K562 (cell line): Measurements from ENCODE around the gene PLEK2. TPM values are rescaled to one million over a fixed set of nuclear protein-coding genes. Genes with fewer than 3 reads are reported as not detected.

ENCODE experiments used
- ATAC-seq: fragments of 200-7000 bp; cut with Tn5 transposase; 3 replicates; pipeline ENCODE4 v1.9.1; 2020; ENCODE audit warnings: moderate library complexity
- BruUV-seq: library from RNA; stranded (reverse); fragments of 400-500 nt; replicated peaks from 2 replicates; lab custom pipeline; 2021; lab: Mats Ljungman, UMichigan
- CTCF ChIA-PET: fragments of 300-600 bp; formaldehyde crosslinking; extraction: SDS; loops from one replicate; lab custom pipeline; 2021; ENCODE audit warnings: low intra/inter-chr PET ratio; lab: Yijun Ruan, JAX
- POLR2A ChIA-PET: fragments of 300-600, 350-650 bp; sonication (Branson Sonifier 250); formaldehyde crosslinking; extraction: SDS; loops from one replicate; lab custom pipeline; 2021; ENCODE audit warnings: antibody characterized with exemption, inconsistent platforms; lab: Yijun Ruan, JAX
- DNase-seq, 4 experiments: peaks; one replicate each; pipeline versions ENCODE4 v3.0.0 to v3.0.0-alpha.2; 2011 to 2018; ENCODE audit warnings: low spot score in 3 of 4, mixed read lengths in 3 of 4; ENCODE audit errors: extremely low read depth in 1 of 4
- FAIRE-seq: peaks from 2 replicates; lab custom pipeline; 2011; peaks lifted over from hg19 to GRCh38; lab: Jason Lieb, UNC
- H2AFZ ChIP-seq: 2 replicates; pipeline ENCODE4 v1.6.0; 2011; ENCODE audit warnings: low read depth, low read length, control low read depth, inconsistent platforms
- H3K27ac ChIP-seq: fragments of 200-600 bp; 3 replicates; pipeline ENCODE4 v1.8.0; 2011; ENCODE audit warnings: low read depth, mild to moderate bottlenecking, control low read depth, inconsistent platforms, low read length, moderate library complexity, mixed read lengths; ENCODE audit errors: extremely low read depth
- H3K27me3 ChIP-seq, 2 experiments: fragments of 300-600 bp in 1 of 2; 2 replicates in 1 of 2; 3 replicates in 1 of 2; pipeline versions ENCODE4 v1.6.0 to v1.8.0; 2011; ENCODE audit warnings: inconsistent platforms in 2 of 2, low read length in 2 of 2, mild to moderate bottlenecking in 1 of 2, mixed read lengths in 1 of 2, moderate library complexity in 1 of 2; ENCODE audit not compliant: control insufficient read depth in 2 of 2, insufficient read depth in 2 of 2
- H3K36me3 ChIP-seq: fragments of 300-600 bp; 3 replicates; pipeline ENCODE4 v1.8.0; 2011; ENCODE audit warnings: mild to moderate bottlenecking, low read length, inconsistent platforms; ENCODE audit not compliant: control insufficient read depth, insufficient read depth
- H3K4me1 ChIP-seq, 2 experiments: fragments of 200-600 bp in 1 of 2; replicated peaks in 1 of 2; 2 replicates in 1 of 2; 3 replicates in 1 of 2; pipeline versions ENCODE4 v1.5.1 to v1.8.0; 2011; ENCODE audit warnings: inconsistent platforms in 2 of 2, low read length in 2 of 2, mild to moderate bottlenecking in 1 of 2, mixed read lengths in 1 of 2, moderate library complexity in 1 of 2; ENCODE audit not compliant: control insufficient read depth in 2 of 2, insufficient read depth in 2 of 2
- H3K4me2 ChIP-seq: 2 replicates; pipeline ENCODE4 v1.6.1; 2011; ENCODE audit warnings: low read length, control low read depth, inconsistent platforms, mixed read lengths; ENCODE audit not compliant: insufficient read depth
- H3K4me3 ChIP-seq: fragments of 200-600 bp; sonication (generic), shearing (Covaris generic); 2 replicates; pipeline ENCODE4 v1.5.1; 2016; ENCODE audit warnings: control low read depth, inconsistent platforms
- H3K79me2 ChIP-seq: fragments of 200-600 bp; 3 replicates; pipeline ENCODE4 v1.8.0; 2011; ENCODE audit warnings: low read length, inconsistent platforms; ENCODE audit not compliant: control insufficient read depth, insufficient read depth
- H3K9ac ChIP-seq, 2 experiments: 2 replicates each; pipeline versions ENCODE4 v1.6.0 to v1.6.1; 2011; ENCODE audit warnings: low read depth in 2 of 2, low read length in 2 of 2, control low read depth in 1 of 2, inconsistent platforms in 1 of 2, mild to moderate bottlenecking in 1 of 2, mixed read lengths in 1 of 2; ENCODE audit not compliant: insufficient read depth in 1 of 2
- H3K9me1 ChIP-seq: one replicate; pipeline ENCODE4 v1.6.0; 2011; ENCODE audit warnings: inconsistent platforms, mild to moderate bottlenecking, low read length, moderate library complexity; ENCODE audit not compliant: control insufficient read depth, insufficient read depth
- H3K9me3 ChIP-seq: replicated peaks from 2 replicates; pipeline ENCODE4 v1.5.1; 2011; ENCODE audit warnings: low read depth, low read length, inconsistent platforms; ENCODE audit not compliant: control insufficient read depth, insufficient read depth
- H4K20me1 ChIP-seq: replicated peaks from 2 replicates; pipeline ENCODE4 v1.6.1; 2011; ENCODE audit warnings: low read length, inconsistent platforms, mixed read lengths; ENCODE audit not compliant: control insufficient read depth, insufficient read depth
- ARID2 ChIP-seq: fragments of 450-650 bp; IDR thresholded peaks from 2 replicates; pipeline ENCODE4 v1.6.1; 2017; ENCODE audit warnings: antibody characterized with exemption, mild to moderate bottlenecking
- GATAD2A ChIP-seq: fragments of 450-650 bp; IDR thresholded peaks from 2 replicates; pipeline ENCODE4 v1.6.1; 2017
- HMGN3 ChIP-seq: IDR thresholded peaks from 2 replicates; pipeline ENCODE4 v1.6.1; 2011; ENCODE audit warnings: borderline replicate concordance, low read depth, mild to moderate bottlenecking, mixed read lengths, low read length; ENCODE audit not compliant: insufficient read length; ENCODE audit errors: extremely low read depth
- KDM4B ChIP-seq, 2 experiments: fragments of 450-650 bp in 1 of 2; sonication (generic) in 1 of 2; IDR thresholded peaks; 2 replicates each; pipeline ENCODE4 v1.6.1; 2016 to 2017; ENCODE audit warnings: borderline replicate concordance in 2 of 2, antibody characterized with exemption in 1 of 2, low read depth in 1 of 2, mild to moderate bottlenecking in 1 of 2
- L3MBTL2 ChIP-seq: fragments of 450-650 bp; IDR thresholded peaks from 2 replicates; pipeline ENCODE4 v1.6.1; 2016; ENCODE audit warnings: mild to moderate bottlenecking, moderate library complexity
- NELFE ChIP-seq: IDR thresholded peaks from 2 replicates; pipeline ENCODE4 v1.6.1; 2011; ENCODE audit warnings: mild to moderate bottlenecking; ENCODE audit not compliant: insufficient read depth, insufficient read length
- PCBP1 ChIP-seq: fragments of 200-400 bp; formaldehyde crosslinking; IDR thresholded peaks from 2 replicates; pipeline ENCODE4 v1.6.1; 2018; ENCODE audit warnings: mild to moderate bottlenecking, low read depth, low read length; ENCODE audit not compliant: poor library complexity, severe bottlenecking
- TAF1 ChIP-seq: IDR thresholded peaks from 2 replicates; pipeline ENCODE4 v1.6.1; 2011; ENCODE audit warnings: mild to moderate bottlenecking, low read length, moderate library complexity; ENCODE audit not compliant: insufficient read depth, control insufficient read depth, severe bottlenecking; ENCODE audit errors: extremely low read depth
- ZNF79 ChIP-seq: fragments of 250-450 bp; sonication (Bioruptor Pico); IDR thresholded peaks from 2 replicates; pipeline ENCODE4 v1.4.0; 2020; ENCODE audit warnings: low read depth, mild to moderate bottlenecking, moderate library complexity
- WGBS: fragments of 100-300 bp; shearing (Covaris generic); methylation state at CpG from one replicate; pipeline ENCODE4 v1.1.6; 2016; ENCODE audit warnings: low coverage, mixed read lengths; ENCODE audit not compliant: insufficient coverage; ENCODE audit errors: missing lambda C conversion rate; 5-methylcytosine and 5-hydroxymethylcytosine counted together
- in situ Hi-C: fragments of 300-500 bp; cut with MboI; formaldehyde crosslinking; loops from 4 replicates; pipeline ENCODE4 v1.15.0; 2018; ENCODE audit warnings: inconsistent platforms, mixed read lengths
- intact Hi-C: fragments of 100-400 bp; cut with micrococcal nuclease; formaldehyde crosslinking; loops from 2 replicates; pipeline ENCODE4 v1.14.2; 2022
- polyA plus RNA-seq, 8 experiments: library from polyadenylated mRNA; depleted of rRNA in 4 of 8; stranded (reverse) in 5 of 8; unstranded in 3 of 8; fragments of >200 nt; fragmentation: Nextera tagmentation in 2 of 8; fragmentation: Illumina TruSeq in 1 of 8; extraction: Ambion mirVana in 2 of 8; extraction: Trizol in 1 of 8; gene quantifications; 2 replicates each; pipeline versions ENCODE4 v1.2.1 to v1.2.3, GENCODE V29; 2011 to 2014; ENCODE audit warnings: inconsistent platforms in 1 of 8, missing spikeins in 1 of 8
- total RNA-seq, 7 experiments: library from RNA; depleted of rRNA in 6 of 7; stranded (reverse); fragments of >200 nt in 6 of 7; fragmentation: Illumina TruSeq in 2 of 7; extraction: Trizol in 2 of 7; gene quantifications; 2 replicates each; pipeline versions ENCODE4 v1.2.1 to v1.2.3, GENCODE V29; 2011 to 2021; ENCODE audit warnings: low replicate concordance in 1 of 7
- TF ChIP-seq, protein P1 (sequence below): fragments of 250-450 bp; sonication (Bioruptor Pico); IDR thresholded peaks from 2 replicates; pipeline ENCODE4 v1.4.0; 2020; ENCODE audit warnings: mild to moderate bottlenecking
- TF ChIP-seq, protein P2 (sequence below): fragments of 450-650 bp; IDR thresholded peaks from 2 replicates; pipeline ENCODE4 v1.6.1; 2018; ENCODE audit not compliant: partially characterized antibody
- TF ChIP-seq, protein P3 (sequence below): fragments of 150-350 bp; conservative IDR thresholded peaks from 2 replicates; pipeline ENCODE4 v1.6.1; 2014; ENCODE audit warnings: low read length

Gene PLEK2
- total and polyA plus RNA-seq, 9 of the 15 experiments (the other 6 are each of a cell fraction or from before 2014, with no cell fraction given), result not detected

DNA sequence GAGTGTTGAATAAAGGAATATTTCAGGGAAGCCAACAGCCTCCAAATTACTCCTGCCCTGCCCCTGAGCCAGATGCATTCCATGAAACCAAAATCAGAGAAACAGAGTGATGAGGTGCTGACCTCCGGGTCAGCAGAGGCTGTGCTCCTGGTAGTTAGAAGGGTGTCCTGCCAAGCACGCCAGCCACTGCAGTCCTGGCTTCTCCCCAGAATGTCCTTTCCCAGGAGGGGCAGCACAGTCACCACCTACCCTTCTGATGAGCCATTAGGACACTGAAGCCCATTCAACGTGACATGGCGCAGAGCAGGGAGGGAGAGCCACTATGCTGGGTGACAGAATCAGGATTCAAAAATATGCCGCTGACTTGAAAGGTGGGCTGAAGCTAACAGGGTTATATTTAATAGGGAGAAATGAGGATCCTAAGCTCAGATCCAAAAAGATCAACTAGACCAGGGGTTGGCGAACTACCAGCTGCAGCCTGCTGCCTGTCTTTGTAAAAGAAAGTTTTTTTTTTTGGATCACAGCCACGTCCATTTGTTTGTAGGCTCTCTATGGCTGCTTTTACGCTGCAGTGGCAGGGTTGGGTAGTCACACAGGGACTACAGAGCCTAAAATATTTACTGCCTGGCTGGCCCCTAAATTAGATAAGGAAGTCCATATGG is 34.5 kb upstream of the PLEK2 start (continued):
- TF ChIP-seq KDM4B (IDR thresholded peaks at IDR 0.05; ENCODE audit: borderline replicate concordance in 2 of 2, low read depth in 1 of 2) (no peak), NELFE (no peak), HMGN3 (no peak), PCBP1 (no peak), ZNF79 (CRISPR knock-in tag) (no peak), GATAD2A (no peak)
- TF ChIP-seq, protein P1, sequence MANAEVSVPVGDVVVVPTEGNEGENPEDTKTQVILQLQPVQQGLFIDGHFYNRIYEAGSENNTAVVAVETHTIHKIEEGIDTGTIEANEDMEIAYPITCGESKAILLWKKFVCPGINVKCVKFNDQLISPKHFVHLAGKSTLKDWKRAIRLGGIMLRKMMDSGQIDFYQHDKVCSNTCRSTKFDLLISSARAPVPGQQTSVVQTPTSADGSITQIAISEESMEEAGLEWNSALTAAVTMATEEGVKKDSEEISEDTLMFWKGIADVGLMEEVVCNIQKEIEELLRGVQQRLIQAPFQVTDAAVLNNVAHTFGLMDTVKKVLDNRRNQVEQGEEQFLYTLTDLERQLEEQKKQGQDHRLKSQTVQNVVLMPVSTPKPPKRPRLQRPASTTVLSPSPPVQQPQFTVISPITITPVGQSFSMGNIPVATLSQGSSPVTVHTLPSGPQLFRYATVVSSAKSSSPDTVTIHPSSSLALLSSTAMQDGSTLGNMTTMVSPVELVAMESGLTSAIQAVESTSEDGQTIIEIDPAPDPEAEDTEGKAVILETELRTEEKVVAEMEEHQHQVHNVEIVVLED (CRISPR knock-in tag), result no peak
- TF ChIP-seq, all 486 proteins: peak for 0

DNA sequence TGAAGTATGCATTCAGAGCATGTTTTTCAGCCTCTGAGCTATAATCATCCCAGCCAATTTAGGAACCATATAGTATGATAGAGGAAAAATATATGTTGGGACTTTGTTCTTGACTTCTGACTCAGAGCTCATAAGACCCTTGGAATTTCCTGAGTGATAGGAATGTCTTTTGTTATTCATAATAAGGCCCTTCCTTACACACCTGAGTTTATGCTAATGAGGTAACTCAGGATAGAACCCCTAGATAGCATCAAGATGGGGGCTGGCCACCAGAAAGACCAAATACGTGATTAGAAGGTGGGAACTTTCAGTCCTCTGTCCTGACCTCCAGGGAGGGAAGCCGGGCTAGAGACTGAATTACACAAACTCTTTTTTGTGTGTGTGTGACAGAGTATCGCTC is 32.4 kb upstream of the PLEK2 start:
- no peak for FAIRE-seq
- no peak for ATAC-seq
- Histone ChIP-seq H3K9me1 (no peaks in the 10 kb centered on the region), H3K4me2 (no peak overlapping the region), H3K9me3 (no peaks in the 10 kb centered on the region), H3K79me2 (no peaks in the 10 kb centered on the region), H3K27me3 (peaks cover 0 to 6% of the 10 kb centered on the region in 2 experiments; a peak in 2 of 5 replicates), H3K4me3 (no peak overlapping the region), H2AFZ (no peak overlapping the region), H3K4me1 (no peaks in the 10 kb centered on the region; a peak in 3 of 5 replicates), H3K36me3 (no peaks in the 10 kb centered on the region), H3K27ac (no peak overlapping the region), H4K20me1 (no peaks in the 10 kb centered on the region), H3K9ac (no peak overlapping the region)
- BruUV-seq, result no TSS peak
- no peak for DNase-seq
- 0% methylated on average over 3 of the region's 3 CpGs for WGBS
- ChIA-PET CTCF (no interaction called here), POLR2A (interaction anchor here (0.7 to 1.3 kb wide), 2 partner anchors 9 to 460 kb away, joined by 3 to 4 read pairs; no protein-coding TSS in a partner anchor)
- intact Hi-C loops, result no loop called here
- in situ Hi-C loops, result no loop called here
- TF ChIP-seq TAF1 (no peak), L3MBTL2 (no peak), ARID2 (no peak)
- TF ChIP-seq, protein P2, sequence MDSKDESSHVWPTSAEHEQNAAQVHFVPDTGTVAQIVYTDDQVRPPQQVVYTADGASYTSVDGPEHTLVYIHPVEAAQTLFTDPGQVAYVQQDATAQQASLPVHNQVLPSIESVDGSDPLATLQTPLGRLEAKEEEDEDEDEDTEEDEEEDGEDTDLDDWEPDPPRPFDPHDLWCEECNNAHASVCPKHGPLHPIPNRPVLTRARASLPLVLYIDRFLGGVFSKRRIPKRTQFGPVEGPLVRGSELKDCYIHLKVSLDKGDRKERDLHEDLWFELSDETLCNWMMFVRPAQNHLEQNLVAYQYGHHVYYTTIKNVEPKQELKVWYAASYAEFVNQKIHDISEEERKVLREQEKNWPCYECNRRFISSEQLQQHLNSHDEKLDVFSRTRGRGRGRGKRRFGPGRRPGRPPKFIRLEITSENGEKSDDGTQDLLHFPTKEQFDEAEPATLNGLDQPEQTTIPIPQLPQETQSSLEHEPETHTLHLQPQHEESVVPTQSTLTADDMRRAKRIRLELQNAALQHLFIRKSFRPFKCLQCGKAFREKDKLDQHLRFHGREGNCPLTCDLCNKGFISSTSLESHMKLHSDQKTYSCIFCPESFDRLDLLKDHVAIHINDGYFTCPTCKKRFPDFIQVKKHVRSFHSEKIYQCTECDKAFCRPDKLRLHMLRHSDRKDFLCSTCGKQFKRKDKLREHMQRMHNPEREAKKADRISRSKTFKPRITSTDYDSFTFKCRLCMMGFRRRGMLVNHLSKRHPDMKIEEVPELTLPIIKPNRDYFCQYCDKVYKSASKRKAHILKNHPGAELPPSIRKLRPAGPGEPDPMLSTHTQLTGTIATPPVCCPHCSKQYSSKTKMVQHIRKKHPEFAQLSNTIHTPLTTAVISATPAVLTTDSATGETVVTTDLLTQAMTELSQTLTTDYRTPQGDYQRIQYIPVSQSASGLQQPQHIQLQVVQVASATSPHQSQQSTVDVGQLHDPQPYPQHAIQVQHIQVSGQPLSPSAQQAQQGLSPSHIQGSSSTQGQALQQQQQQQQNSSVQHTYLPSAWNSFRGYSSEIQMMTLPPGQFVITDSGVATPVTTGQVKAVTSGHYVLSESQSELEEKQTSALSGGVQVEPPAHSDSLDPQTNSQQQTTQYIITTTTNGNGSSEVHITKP, result no peak
- TF ChIP-seq, protein P3, sequence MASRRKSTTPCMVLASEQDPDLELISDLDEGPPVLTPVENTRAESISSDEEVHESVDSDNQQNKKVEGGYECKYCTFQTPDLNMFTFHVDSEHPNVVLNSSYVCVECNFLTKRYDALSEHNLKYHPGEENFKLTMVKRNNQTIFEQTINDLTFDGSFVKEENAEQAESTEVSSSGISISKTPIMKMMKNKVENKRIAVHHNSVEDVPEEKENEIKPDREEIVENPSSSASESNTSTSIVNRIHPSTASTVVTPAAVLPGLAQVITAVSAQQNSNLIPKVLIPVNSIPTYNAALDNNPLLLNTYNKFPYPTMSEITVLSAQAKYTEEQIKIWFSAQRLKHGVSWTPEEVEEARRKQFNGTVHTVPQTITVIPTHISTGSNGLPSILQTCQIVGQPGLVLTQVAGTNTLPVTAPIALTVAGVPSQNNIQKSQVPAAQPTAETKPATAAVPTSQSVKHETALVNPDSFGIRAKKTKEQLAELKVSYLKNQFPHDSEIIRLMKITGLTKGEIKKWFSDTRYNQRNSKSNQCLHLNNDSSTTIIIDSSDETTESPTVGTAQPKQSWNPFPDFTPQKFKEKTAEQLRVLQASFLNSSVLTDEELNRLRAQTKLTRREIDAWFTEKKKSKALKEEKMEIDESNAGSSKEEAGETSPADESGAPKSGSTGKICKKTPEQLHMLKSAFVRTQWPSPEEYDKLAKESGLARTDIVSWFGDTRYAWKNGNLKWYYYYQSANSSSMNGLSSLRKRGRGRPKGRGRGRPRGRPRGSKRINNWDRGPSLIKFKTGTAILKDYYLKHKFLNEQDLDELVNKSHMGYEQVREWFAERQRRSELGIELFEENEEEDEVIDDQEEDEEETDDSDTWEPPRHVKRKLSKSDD, result no peak
